Tibial artery (tissue), 4 donors: ENCODE measurements around the gene GPATCH2L.
A peak's percentile ranks its signal among the peaks of the same experiment; 100 is the strongest.

ENCODE experiments used
- DNase-seq, 2 donors: peaks; one replicate each; pipeline ENCODE4 v3.0.0-alpha.2; 2019
- H3K27ac ChIP-seq, 2 donors: fragments of 200-600 bp; sonication (generic) in 1 of 2; 1 replicate in 1 of 2; 2 replicates in 1 of 2; pipeline ENCODE4 v1.5.1; 2018 to 2019; ENCODE audit warnings: mild to moderate bottlenecking in 1 of 2
- H3K27me3 ChIP-seq, 2 donors: fragments of 200-600 bp; sonication (generic) in 1 of 2; one replicate each; pipeline versions ENCODE4 v1.5.1 to v1.6.0; 2016 to 2019
- H3K36me3 ChIP-seq, 3 donors: fragments of 200-600 bp; sonication (generic) in 2 of 3; one replicate each; pipeline ENCODE4 v1.5.1; 2016 to 2019; ENCODE audit warnings: mild to moderate bottlenecking in 2 of 3
- H3K4me1 ChIP-seq, 4 donors: fragments of 200-600 bp; sonication (generic) in 2 of 4; 1 replicate in 3 of 4; 2 replicates in 1 of 4; pipeline ENCODE4 v1.5.1; 2016 to 2019
- H3K4me3 ChIP-seq, 2 donors: fragments of 200-600 bp; sonication (generic) in 1 of 2; 1 replicate in 1 of 2; 2 replicates in 1 of 2; pipeline ENCODE4 v1.5.1; 2018 to 2019; ENCODE audit warnings: mild to moderate bottlenecking in 2 of 2
- H3K9me3 ChIP-seq, 3 donors: fragments of 200-600 bp; sonication (generic) in 1 of 3; one replicate each; pipeline ENCODE4 v1.5.1; 2016 to 2019
- CTCF ChIP-seq, 2 experiments: fragments of 200-600 bp in 1 of 2; fragments of 450-650 bp in 1 of 2; IDR thresholded peaks; one replicate each; pipeline ENCODE4 v1.5.1; 2017 to 2019; ENCODE audit warnings: antibody characterized with exemption in 2 of 2, mild to moderate bottlenecking in 1 of 2, moderate library complexity in 1 of 2
- intact Hi-C: fragments of 100-400 bp; cut with DNase I; formaldehyde crosslinking; loops from one replicate; pipeline ENCODE4 v1.15.0; 2023; ENCODE audit warnings: low total_unique reads

Gene GPATCH2L

GRCh38 chr14:76252471-76252870 lies 100.7 kb downstream of the GPATCH2L start:
- DNase-seq, result no peak
- no peaks in the 10 kb centered on the region for H3K36me3 ChIP-seq
- H3K4me1 ChIP-seq, result peaks cover 0 to 11% (median 3%) of the 10 kb centered on the region in 4 donors
- no peak for TF ChIP-seq CTCF (IDR thresholded peaks at IDR 0.05)
- H3K9me3 ChIP-seq, result no peaks in the 10 kb centered on the region
- H3K27me3 ChIP-seq, result no peaks in the 10 kb centered on the region
- intact Hi-C loops, result no loop called here
- no peak overlapping the region for H3K27ac ChIP-seq
- H3K4me3 ChIP-seq, result no peak overlapping the region

- Histone ChIP-seq H3K27ac (no peak overlapping the region), H3K9me3 (no peaks in the 10 kb centered on the region), H3K4me1 (peaks cover 0 to 18% (median 5%) of the 10 kb centered on the region in 4 donors), H3K36me3 (no peaks in the 10 kb centered on the region), H3K27me3 (no peaks in the 10 kb centered on the region), H3K4me3 (no peak overlapping the region)
- no peak for TF ChIP-seq CTCF (IDR thresholded peaks at IDR 0.05)
- no peak for DNase-seq
- intact Hi-C loops, result no loop called here
Measured at GRCh38 chr14:76253111-76253510, 101.4 kb downstream of the GPATCH2L start.

- intact Hi-C loops, result no loop called here
- no peak for DNase-seq
- H3K4me1 ChIP-seq, result peaks cover 0 to 20% (median 5%) of the 10 kb centered on the region in 4 donors
- peak overlapping the region; percentile 60 to 70 for H3K27ac ChIP-seq
- H3K4me3 ChIP-seq, result no peak overlapping the region
- H3K36me3 ChIP-seq, result no peaks in the 10 kb centered on the region
- no peaks in the 10 kb centered on the region for H3K9me3 ChIP-seq
- H3K27me3 ChIP-seq, result no peaks in the 10 kb centered on the region
- no peak for TF ChIP-seq CTCF (IDR thresholded peaks at IDR 0.05)
Measured at GRCh38 chr14:76256545-76256944, 104.8 kb downstream of the GPATCH2L start.

- TF ChIP-seq CTCF (IDR thresholded peaks at IDR 0.05), result no peak
- no peaks in the 10 kb centered on the region for H3K27me3 ChIP-seq
- peak overlapping the region; percentile 60 to 70 for H3K27ac ChIP-seq
- no peak for DNase-seq
- no peak overlapping the region for H3K4me3 ChIP-seq
- H3K36me3 ChIP-seq, result no peaks in the 10 kb centered on the region
- no peaks in the 10 kb centered on the region for H3K9me3 ChIP-seq
- intact Hi-C loops, result no loop called here
- H3K4me1 ChIP-seq, result peaks cover 0 to 20% (median 5%) of the 10 kb centered on the region in 4 donors
Measured at GRCh38 chr14:76257111-76257803, 105.5 kb downstream of the GPATCH2L start.

GRCh38 chr14:76257842-76258397 lies 106.2 kb downstream of the GPATCH2L start:
- Histone ChIP-seq H3K9me3 (no peaks in the 10 kb centered on the region), H3K27me3 (no peaks in the 10 kb centered on the region), H3K4me1 (peaks cover 0 to 20% (median 5%) of the 10 kb centered on the region in 4 donors), H3K36me3 (no peaks in the 10 kb centered on the region), H3K4me3 (no peak overlapping the region), H3K27ac (peak overlapping the region; percentile 60 to 70)
- no peak for TF ChIP-seq CTCF (IDR thresholded peaks at IDR 0.05)
- intact Hi-C loops, result no loop called here
- DNase-seq, result no peak
